CD14-positive monocyte (primary cell): ENCODE results near the gene PDS5B. TPM values are rescaled to one million over a fixed set of nuclear protein-coding genes. Genes with fewer than 3 reads are reported as not detected.

Experiments used
- DNase-seq, 3 donors: peaks; one replicate each; pipeline ENCODE4 v3.0.0-alpha.2; 2011 to 2022
- H2AFZ ChIP-seq: 2 replicates; pipeline ENCODE4 v1.6.0; 2012; ENCODE audit warnings: mild to moderate bottlenecking, low read depth, low read length, inconsistent platforms; ENCODE audit not compliant: insufficient read depth, poor library complexity, severe bottlenecking
- H3K27ac ChIP-seq, 2 donors: 1 replicate in 1 of 2; 2 replicates in 1 of 2; pipeline ENCODE4 v1.5.1; 2012 to 2013; ENCODE audit warnings: low read length in 2 of 2, control low read depth in 1 of 2, inconsistent platforms in 1 of 2, low read depth in 1 of 2, mild to moderate bottlenecking in 1 of 2
- H3K27me3 ChIP-seq, 2 donors: one replicate each; pipeline versions ENCODE4 v1.6.0 to v1.6.1; 2011 to 2013; ENCODE audit warnings: low read length in 2 of 2; ENCODE audit not compliant: control insufficient read depth in 2 of 2, insufficient read depth in 2 of 2
- H3K36me3 ChIP-seq, 2 donors: replicated peaks in 1 of 2; 1 replicate in 1 of 2; 2 replicates in 1 of 2; pipeline versions ENCODE4 v1.5.1 to v1.6.1; 2012 to 2013; ENCODE audit warnings: low read length in 2 of 2, control low read depth in 1 of 2, inconsistent platforms in 1 of 2, mild to moderate bottlenecking in 1 of 2; ENCODE audit not compliant: insufficient read depth in 2 of 2, control insufficient read depth in 1 of 2
- H3K4me1 ChIP-seq, 2 donors: 1 replicate in 1 of 2; 2 replicates in 1 of 2; pipeline versions ENCODE4 v1.5.1 to v1.6.1; 2012 to 2013; ENCODE audit warnings: low read length in 2 of 2, control low read depth in 1 of 2, inconsistent platforms in 1 of 2, mild to moderate bottlenecking in 1 of 2, moderate library complexity in 1 of 2; ENCODE audit not compliant: insufficient read depth in 2 of 2, control insufficient read depth in 1 of 2
- H3K4me2 ChIP-seq: replicated peaks from 2 replicates; pipeline ENCODE3; 2012; ENCODE audit warnings: low read length, moderate library complexity, mild to moderate bottlenecking; ENCODE audit not compliant: poor library complexity, severe bottlenecking; ENCODE audit errors: extremely low read depth
- H3K4me3 ChIP-seq, 3 experiments: fragments of 200-600 bp in 1 of 3; sonication (generic) in 1 of 3; replicated peaks in 1 of 3; 1 replicate in 2 of 3; 2 replicates in 1 of 3; pipeline ENCODE4 v1.5.1; 2011 to 2013; ENCODE audit warnings: low read length in 3 of 3, mild to moderate bottlenecking in 3 of 3, control low read depth in 2 of 3, low read depth in 2 of 3, inconsistent platforms in 1 of 3, moderate library complexity in 1 of 3
- H3K79me2 ChIP-seq: 2 replicates; pipeline ENCODE4 v1.6.0; 2012; ENCODE audit warnings: mild to moderate bottlenecking, control low read depth, inconsistent platforms, low read length, moderate library complexity; ENCODE audit not compliant: insufficient read depth
- H3K9ac ChIP-seq: 2 replicates; pipeline ENCODE4 v1.6.0; 2017; ENCODE audit warnings: low read length, mild to moderate bottlenecking; ENCODE audit not compliant: insufficient read depth, poor library complexity, severe bottlenecking
- H3K9me3 ChIP-seq, 2 donors: replicated peaks in 1 of 2; 1 replicate in 1 of 2; 2 replicates in 1 of 2; pipeline versions ENCODE4 v1.5.1 to v1.6.1; 2012 to 2013; ENCODE audit warnings: low read length in 2 of 2, control low read depth in 1 of 2; ENCODE audit not compliant: control insufficient read depth in 1 of 2, insufficient read depth in 1 of 2
- H4K20me1 ChIP-seq: 2 replicates; pipeline ENCODE4 v1.6.0; 2012; ENCODE audit warnings: mild to moderate bottlenecking, low read length, control low read depth, moderate library complexity; ENCODE audit not compliant: insufficient read depth
- H3K27ac Mint-ChIP-seq, 7 donors: one replicate each; pipeline ENCODE4 v1.8.0; 2020; ENCODE audit warnings: mild to moderate bottlenecking in 7 of 7, mixed read lengths in 7 of 7, moderate library complexity in 6 of 7, inconsistent platforms in 2 of 7
- H3K27me3 Mint-ChIP-seq, 3 donors: one replicate each; pipeline ENCODE4 v1.8.0; 2021 to 2022; ENCODE audit warnings: low read depth in 3 of 3, mild to moderate bottlenecking in 3 of 3, mixed read lengths in 3 of 3, moderate library complexity in 3 of 3, inconsistent platforms in 1 of 3
- H3K36me3 Mint-ChIP-seq, 2 donors: one replicate each; pipeline ENCODE4 v1.8.0; 2020; ENCODE audit warnings: mixed read lengths in 2 of 2, inconsistent platforms in 1 of 2, mild to moderate bottlenecking in 1 of 2
- H3K4me1 Mint-ChIP-seq: one replicate; pipeline ENCODE4 v1.8.0; 2020; ENCODE audit warnings: mild to moderate bottlenecking, mixed read lengths
- H3K4me3 Mint-ChIP-seq, 2 donors: one replicate each; pipeline ENCODE4 v1.8.0; 2020; ENCODE audit warnings: mild to moderate bottlenecking in 2 of 2, mixed read lengths in 2 of 2, moderate library complexity in 1 of 2
- H3K9me3 Mint-ChIP-seq, 7 donors: one replicate each; pipeline ENCODE4 v1.8.0; 2020 to 2022; ENCODE audit warnings: mixed read lengths in 7 of 7, mild to moderate bottlenecking in 6 of 7, moderate library complexity in 6 of 7, inconsistent platforms in 2 of 7
- CTCF ChIP-seq: fragments of 200-600 bp; IDR thresholded peaks from one replicate; pipeline ENCODE4 v1.8.0; 2022; ENCODE audit warnings: antibody characterized with exemption, mild to moderate bottlenecking
- WGBS: methylation state at CpG from one replicate; pipeline ENCODE4 v1.1.5; 2013; ENCODE audit warnings: missing lambda C conversion rate; ENCODE audit not compliant: insufficient coverage; 5-methylcytosine and 5-hydroxymethylcytosine counted together
- intact Hi-C, 2 donors: fragments of 100-400 bp; cut with micrococcal nuclease; formaldehyde crosslinking; loops; one replicate each; pipeline versions ENCODE4 v1.15.0 to v1.15.1; 2023
- polyA minus RNA-seq: library from RNA; depleted of rRNA, polyadenylated mRNA; stranded (reverse); fragments of >200 nt; gene quantifications from 2 replicates; pipeline ENCODE4 v1.2.3, GENCODE V29; 2012
- polyA plus RNA-seq, 3 donors: library from polyadenylated mRNA; depleted of rRNA in 1 of 3; unstranded in 2 of 3; stranded (reverse) in 1 of 3; fragments of 300-500 nt in 2 of 3; fragments of >200 nt in 1 of 3; fragmentation: Illumina TruSeq in 2 of 3; gene quantifications; 1 replicate in 2 of 3; 2 replicates in 1 of 3; pipeline ENCODE4 v1.2.3, GENCODE V29; 2012 to 2021
- total RNA-seq, 12 experiments: library from RNA in 1 of 12; stranded (reverse) in 1 of 12; fragments of 120-200 nt in 1 of 12; gene quantifications; one replicate each; pipeline ENCODE4 v1.2.4 and lab custom pipeline; 2013 to 2026; ENCODE audit warnings: mixed read lengths in 6 of 12, inconsistent platforms in 1 of 12

Gene PDS5B, protein sequence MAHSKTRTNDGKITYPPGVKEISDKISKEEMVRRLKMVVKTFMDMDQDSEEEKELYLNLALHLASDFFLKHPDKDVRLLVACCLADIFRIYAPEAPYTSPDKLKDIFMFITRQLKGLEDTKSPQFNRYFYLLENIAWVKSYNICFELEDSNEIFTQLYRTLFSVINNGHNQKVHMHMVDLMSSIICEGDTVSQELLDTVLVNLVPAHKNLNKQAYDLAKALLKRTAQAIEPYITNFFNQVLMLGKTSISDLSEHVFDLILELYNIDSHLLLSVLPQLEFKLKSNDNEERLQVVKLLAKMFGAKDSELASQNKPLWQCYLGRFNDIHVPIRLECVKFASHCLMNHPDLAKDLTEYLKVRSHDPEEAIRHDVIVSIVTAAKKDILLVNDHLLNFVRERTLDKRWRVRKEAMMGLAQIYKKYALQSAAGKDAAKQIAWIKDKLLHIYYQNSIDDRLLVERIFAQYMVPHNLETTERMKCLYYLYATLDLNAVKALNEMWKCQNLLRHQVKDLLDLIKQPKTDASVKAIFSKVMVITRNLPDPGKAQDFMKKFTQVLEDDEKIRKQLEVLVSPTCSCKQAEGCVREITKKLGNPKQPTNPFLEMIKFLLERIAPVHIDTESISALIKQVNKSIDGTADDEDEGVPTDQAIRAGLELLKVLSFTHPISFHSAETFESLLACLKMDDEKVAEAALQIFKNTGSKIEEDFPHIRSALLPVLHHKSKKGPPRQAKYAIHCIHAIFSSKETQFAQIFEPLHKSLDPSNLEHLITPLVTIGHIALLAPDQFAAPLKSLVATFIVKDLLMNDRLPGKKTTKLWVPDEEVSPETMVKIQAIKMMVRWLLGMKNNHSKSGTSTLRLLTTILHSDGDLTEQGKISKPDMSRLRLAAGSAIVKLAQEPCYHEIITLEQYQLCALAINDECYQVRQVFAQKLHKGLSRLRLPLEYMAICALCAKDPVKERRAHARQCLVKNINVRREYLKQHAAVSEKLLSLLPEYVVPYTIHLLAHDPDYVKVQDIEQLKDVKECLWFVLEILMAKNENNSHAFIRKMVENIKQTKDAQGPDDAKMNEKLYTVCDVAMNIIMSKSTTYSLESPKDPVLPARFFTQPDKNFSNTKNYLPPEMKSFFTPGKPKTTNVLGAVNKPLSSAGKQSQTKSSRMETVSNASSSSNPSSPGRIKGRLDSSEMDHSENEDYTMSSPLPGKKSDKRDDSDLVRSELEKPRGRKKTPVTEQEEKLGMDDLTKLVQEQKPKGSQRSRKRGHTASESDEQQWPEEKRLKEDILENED (N-terminal part only)
- 28.1 TPM for total RNA-seq (2013)
- polyA plus RNA-seq (10 to 100 TPM in 2 of 3 donors, 1 to 10 TPM in 1; 9.0 to 33.0 (median 21.0) TPM), polyA minus RNA-seq (12.6 and 18.7 TPM in 2 replicates), total RNA-seq (lab: John Stamatoyannopoulos, UW) (26.1 to 91.2 (median 61.4) reads per million in 11 experiments)

GRCh38 chr13:32586080-32586900 lies at the start of gene PDS5B:
TSS of gene PDS5B (plus strand) at chr13:32586452. CDS start at chr13:32648773, 62,321 bp downstream.
- Histone ChIP-seq H2AFZ (peak within 1 kb of the TSS; percentile 97), H3K79me2 (peaks cover 42% of the 10 kb centered on the region), H3K4me1 (peaks cover 17 to 27% of the 10 kb centered on the region in 2 donors), H3K27ac (peak within 1 kb of the TSS; percentile 81 to 84), H3K4me3 (peak within 1 kb of the TSS; percentile 87 to 98 (median 88)), H3K9ac (peak within 1 kb of the TSS; percentile 70), H3K27me3 (peaks cover 2 to 3% of the 10 kb centered on the region in 2 donors), H4K20me1 (peaks cover 37% of the 10 kb centered on the region), H3K36me3 (no peaks in the 10 kb centered on the region), H3K4me2 (peak within 1 kb of the TSS; percentile 94), H3K9me3 (no peaks in the 10 kb centered on the region)
- Mint-ChIP-seq H3K27ac (peak within 1 kb of the TSS; percentile 86 to 94 (median 93)), H3K36me3 (no peaks in the 10 kb centered on the region), H3K9me3 (no peaks in the 10 kb centered on the region), H3K4me3 (peak within 1 kb of the TSS; percentile 98), H3K27me3 (peaks cover 5 to 13% (median 7%) of the 10 kb centered on the region in 3 donors), H3K4me1 (peaks cover 39% of the 10 kb centered on the region)
- WGBS = under 1% methylated on average over 78 of the region's 97 CpGs
- peak; percentile 85 for TF ChIP-seq CTCF
- intact Hi-C loops = loop anchor here (5.0 to 10.0 kb wide), 6 partner anchors 49 to 959 kb away; partner anchors contain the start of gene N4BP2L2 (in 2 of the 2)
- peak; percentile 93 to 96 (median 95) for DNase-seq
